Mesodermal cell (in vitro differentiated cells): ENCODE data around the gene TOR4A.

Experiments used
- H3K27ac ChIP-seq: 2 replicates; pipeline ENCODE4 v1.7.0; 2013; ENCODE audit warnings: mild to moderate bottlenecking, low read depth, low read length, moderate library complexity; ENCODE audit not compliant: severe bottlenecking
- H3K36me3 ChIP-seq: 2 replicates; pipeline ENCODE4 v1.7.1; 2013; ENCODE audit warnings: mild to moderate bottlenecking, low read length, moderate library complexity; ENCODE audit not compliant: control insufficient read depth, insufficient read depth
- H3K4me1 ChIP-seq: one replicate; pipeline ENCODE4 v1.7.1; 2013; ENCODE audit warnings: mild to moderate bottlenecking, low read length; ENCODE audit not compliant: insufficient read depth, control insufficient read depth, poor library complexity, severe bottlenecking
- H3K4me3 ChIP-seq: 2 replicates; pipeline ENCODE4 v1.7.0; 2013; ENCODE audit warnings: low read length, control low read depth, mild to moderate bottlenecking; ENCODE audit not compliant: insufficient read depth, poor library complexity, severe bottlenecking; ENCODE audit errors: extremely low read depth
- H3K9me3 ChIP-seq: 2 replicates; pipeline ENCODE4 v1.7.1; 2013; ENCODE audit warnings: mild to moderate bottlenecking, low read length, moderate library complexity; ENCODE audit not compliant: control insufficient read depth
- WGBS, 2 experiments: methylation state at CpG; one replicate each; pipeline ENCODE4 v1.1.5; 2013; ENCODE audit warnings: missing lambda C conversion rate in 2 of 2; ENCODE audit not compliant: insufficient coverage in 2 of 2; 5-methylcytosine and 5-hydroxymethylcytosine counted together

Gene TOR4A

DNA sequence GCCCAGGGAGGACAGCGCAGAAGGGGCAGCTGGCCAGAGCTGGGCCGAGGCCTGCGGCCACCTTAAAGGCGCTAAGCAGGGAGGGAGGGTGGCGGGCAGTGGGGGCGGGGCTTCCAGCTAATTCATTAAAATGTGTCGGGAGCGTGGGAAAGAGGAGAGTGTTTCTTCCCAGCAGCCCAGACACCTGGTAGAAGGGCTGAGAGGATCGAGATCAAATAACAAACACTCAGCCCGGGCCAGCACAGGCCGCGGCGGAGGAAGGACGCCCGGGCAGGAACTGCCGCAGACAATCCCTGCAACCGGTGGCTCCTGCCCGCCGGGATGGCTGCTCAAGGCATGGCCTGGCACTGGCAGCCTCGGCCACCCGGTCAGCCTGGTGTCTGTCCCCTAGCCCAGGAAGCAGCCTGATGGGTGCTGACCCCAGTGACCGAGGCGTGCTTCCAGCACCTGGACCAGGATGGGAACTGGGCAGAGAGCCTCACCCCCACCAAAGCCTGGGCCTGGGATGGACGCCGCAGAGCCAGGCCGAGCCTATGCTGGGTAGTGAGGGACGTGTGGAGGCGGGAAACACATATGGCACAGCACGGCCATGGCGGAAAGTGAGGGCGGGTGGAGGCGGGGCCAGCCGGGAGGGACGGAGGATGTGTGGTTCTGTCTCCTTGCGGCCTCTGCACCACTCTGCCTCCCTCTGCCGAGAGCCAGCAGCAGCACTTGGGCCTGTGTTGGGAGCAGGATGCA, 27.7 kb downstream of the TOR4A start:
- Histone ChIP-seq H3K27ac (peak overlapping the region; percentile 87), H3K9me3 (no peaks in the 10 kb centered on the region), H3K36me3 (no peaks in the 10 kb centered on the region), H3K4me1 (peaks cover 26% of the 10 kb centered on the region), H3K4me3 (no peak overlapping the region)
- 53 to 65% methylated on average over 26 to 33 of the region's 36 CpGs for WGBS, 2 experiments

DNA sequence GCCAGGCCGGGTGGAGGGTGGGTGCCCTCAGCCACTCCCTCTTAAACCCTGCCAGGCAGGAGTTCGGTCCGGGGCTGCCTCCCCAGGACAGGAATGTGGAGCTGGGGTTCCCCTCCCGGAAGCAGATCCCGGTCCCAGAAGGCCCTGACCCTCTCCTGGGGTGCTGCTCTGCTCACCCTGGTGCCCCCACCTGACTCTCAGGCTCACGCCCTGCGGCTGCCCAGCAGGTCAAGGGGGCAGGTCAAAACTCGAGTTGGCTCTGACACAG, 28.2 kb downstream of the TOR4A start:
- H3K4me1 ChIP-seq = peaks cover 23% of the 10 kb centered on the region
- no peaks in the 10 kb centered on the region for H3K36me3 ChIP-seq
- no peak overlapping the region for H3K4me3 ChIP-seq
- 68 to 79% methylated on average over 5 of the region's 8 CpGs for WGBS, 2 experiments
- H3K9me3 ChIP-seq = no peaks in the 10 kb centered on the region
- H3K27ac ChIP-seq = peak overlapping the region; percentile 49

DNA sequence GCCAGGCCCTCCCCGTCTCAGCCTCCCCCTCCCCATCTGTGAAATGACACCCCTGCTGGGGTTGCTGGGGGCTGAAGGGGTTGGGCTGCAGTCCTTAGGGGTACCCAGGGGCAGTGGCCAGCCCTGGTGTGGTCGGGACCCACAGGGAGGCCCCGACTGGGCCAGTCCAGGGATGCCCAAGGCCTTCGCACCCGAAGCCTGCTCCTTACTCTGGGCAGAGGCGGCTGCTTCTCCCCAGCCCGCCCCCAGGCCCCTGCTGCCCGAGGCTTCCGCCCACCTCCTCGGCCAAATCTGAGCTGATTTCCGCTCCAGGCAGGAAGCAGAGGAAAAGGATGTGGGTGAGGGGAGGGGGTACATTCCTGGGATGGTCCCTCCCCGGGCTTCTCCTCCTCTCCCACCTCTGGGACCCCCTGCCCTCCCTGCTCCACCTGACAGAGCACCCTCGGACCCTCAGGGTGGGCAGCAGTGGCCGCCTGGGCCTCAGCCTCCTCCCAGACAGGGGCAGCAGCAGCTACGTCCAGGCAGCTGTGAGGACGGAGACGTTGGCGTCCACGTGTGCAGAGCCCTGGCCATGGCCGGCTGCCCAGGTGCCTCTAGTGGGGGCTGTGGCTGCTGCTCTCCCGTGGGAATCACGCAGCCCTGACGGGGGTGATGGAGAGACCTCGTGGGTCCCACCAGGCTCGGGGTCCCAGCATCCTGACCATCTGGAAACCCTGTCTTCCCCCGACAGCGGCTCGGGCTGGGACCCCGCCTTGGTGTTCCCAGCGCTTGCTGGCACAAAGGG, 28.7 kb downstream of the TOR4A start:
- no peaks in the 10 kb centered on the region for H3K9me3 ChIP-seq
- H3K4me1 ChIP-seq = peaks cover 23% of the 10 kb centered on the region
- no peaks in the 10 kb centered on the region for H3K36me3 ChIP-seq
- WGBS, 2 experiments = 81 to 88% methylated on average over 18 to 25 of the region's 30 CpGs
- peak overlapping the region; percentile 49 for H3K27ac ChIP-seq
- no peak overlapping the region for H3K4me3 ChIP-seq

DNA sequence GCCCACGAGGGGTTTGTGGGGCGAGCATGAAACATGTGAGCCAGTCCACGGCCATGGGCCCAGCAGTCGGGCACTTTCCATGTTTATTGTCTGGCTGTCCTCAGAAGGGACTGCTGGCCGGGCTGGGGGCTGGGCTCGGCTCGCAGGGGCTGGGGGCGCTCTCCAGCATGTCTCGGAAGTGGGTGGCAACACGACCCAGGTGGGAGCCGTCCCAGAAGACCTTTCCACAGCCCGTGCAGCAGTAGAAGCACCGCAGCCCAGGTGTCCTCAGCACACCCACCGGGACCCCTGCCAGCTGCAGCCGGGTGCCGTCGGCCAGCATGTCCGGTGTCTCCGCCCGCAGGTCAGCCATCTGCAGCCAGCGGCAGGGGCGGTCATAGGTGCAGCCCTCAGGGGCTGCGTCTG, 29.3 kb downstream of the TOR4A start:
- 92 to 93% methylated on average over 23 of the region's 23 CpGs for WGBS, 2 experiments
- Histone ChIP-seq H3K4me1 (peaks cover 23% of the 10 kb centered on the region), H3K36me3 (no peaks in the 10 kb centered on the region), H3K4me3 (no peak overlapping the region), H3K27ac (no peak overlapping the region), H3K9me3 (no peaks in the 10 kb centered on the region)

DNA sequence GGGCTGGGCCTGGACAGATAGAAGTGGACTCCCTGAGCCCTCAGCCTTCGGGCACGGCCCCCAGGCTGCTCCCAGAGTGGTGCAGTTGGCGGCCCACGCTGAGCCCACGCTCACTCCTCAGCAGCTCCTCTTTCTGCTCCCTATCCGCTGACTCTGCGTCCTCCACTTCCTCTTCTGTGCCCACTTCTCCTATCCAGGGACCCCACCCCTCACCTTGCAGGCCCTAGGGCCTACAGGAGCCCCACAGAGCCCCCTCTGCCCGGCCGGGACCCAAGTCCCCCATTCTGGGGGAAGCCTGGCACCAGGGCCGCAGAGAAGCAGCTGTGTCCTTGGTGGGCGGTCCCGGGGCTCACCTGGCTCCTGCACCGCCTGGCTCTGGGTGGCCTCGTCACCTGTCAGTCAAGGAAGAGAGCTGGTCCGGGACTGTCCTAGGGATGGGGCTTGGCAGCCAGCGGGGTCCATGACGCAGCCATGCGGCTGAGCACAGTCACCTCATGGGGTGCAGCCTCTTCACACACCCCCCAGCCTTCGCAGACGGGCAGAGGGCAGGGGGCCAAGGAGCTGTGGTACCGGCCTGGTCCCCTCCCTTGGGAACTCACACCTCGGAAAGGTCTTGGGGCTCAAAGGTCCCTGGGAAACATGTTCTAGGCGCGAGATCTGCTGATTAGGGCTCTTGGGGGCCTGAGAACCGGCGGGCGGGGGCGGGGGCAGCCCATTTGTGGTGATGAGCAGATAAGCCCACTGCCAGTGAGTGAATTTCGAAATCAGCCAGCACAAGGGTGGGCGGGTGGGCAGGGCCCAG, 29.9 kb downstream of the TOR4A start:
- no peaks in the 10 kb centered on the region for H3K9me3 ChIP-seq
- no peaks in the 10 kb centered on the region for H3K36me3 ChIP-seq
- 86 to 89% methylated on average over 27 to 30 of the region's 30 CpGs for WGBS, 2 experiments
- H3K27ac ChIP-seq = no peak overlapping the region
- peaks cover 23% of the 10 kb centered on the region for H3K4me1 ChIP-seq
- H3K4me3 ChIP-seq = no peak overlapping the region

DNA sequence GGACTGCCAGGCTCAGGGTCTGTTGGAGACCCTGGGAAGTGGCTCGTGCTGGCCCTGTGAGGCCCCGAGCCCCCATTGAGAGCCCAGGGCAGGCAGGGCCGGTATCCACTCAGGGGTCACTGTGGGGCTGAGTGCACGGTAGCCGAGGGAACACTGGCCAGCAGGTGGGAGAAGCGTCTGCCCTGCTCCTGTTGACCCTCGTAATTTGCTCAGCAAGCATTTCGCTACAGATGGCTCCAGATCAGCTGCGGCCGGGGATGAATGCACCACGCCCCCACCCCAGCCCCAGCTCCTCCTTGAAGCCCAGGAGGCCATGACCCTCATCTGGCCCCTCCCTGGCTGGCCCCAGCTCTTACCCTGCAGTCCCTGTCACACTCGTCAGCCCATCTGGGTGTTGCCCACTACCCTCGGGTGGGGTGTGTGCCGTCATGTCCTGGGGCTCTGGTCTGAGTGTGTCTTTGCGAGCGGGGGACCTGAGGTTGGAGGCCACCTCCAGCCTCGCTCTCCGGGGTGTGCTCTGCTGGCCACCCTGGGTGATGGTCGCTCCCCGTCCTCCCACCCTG, 30.6 kb downstream of the TOR4A start:
- no peaks in the 10 kb centered on the region for H3K36me3 ChIP-seq
- WGBS, 2 experiments = 81 to 84% methylated on average over 19 to 20 of the region's 20 CpGs
- peaks cover 23% of the 10 kb centered on the region for H3K4me1 ChIP-seq
- no peaks in the 10 kb centered on the region for H3K9me3 ChIP-seq
- no peak overlapping the region for H3K4me3 ChIP-seq
- no peak overlapping the region for H3K27ac ChIP-seq

DNA sequence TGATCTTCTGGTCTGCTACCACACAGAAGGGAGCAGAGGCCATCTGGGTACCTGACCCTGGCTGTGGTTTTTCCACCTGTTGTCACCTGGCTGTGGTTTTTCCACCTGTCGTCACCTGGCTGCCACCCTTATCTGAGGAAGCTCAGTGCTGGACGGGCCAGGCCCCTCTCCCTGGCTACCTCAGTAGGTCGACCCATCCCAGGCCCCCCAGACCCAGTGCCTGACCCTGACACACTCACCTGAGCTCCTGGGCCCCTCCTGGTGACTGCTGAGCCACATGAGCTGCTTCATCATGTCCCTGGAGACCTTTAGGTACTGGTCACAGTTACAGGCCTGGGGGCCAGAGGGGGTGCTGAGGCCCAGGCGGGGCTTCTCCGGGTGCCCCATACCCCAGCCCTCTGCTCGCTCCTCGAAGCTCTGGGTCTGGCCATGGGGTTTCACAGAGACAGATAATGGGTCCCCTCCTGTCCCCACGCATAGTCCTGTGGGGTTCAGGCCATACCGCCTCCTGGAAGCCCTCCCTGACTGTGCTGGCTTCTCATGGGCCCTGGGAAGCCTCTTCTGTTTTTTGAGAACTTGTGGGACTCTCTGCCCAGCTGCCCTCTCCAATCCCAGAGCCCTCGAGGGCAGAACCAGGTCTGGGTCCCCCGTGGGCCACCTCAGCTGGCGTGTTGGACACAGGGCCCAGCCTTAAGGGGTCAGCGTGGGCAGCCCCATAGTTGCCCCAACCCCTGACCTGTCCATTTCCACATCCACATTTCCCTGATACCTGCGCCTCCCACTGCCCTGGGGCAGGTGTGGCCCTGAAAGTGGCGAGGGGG, 32.1 kb downstream of the TOR4A start:
- Histone ChIP-seq H3K9me3 (no peaks in the 10 kb centered on the region), H3K36me3 (no peaks in the 10 kb centered on the region), H3K4me1 (peaks cover 24% of the 10 kb centered on the region), H3K27ac (no peak overlapping the region), H3K4me3 (no peak overlapping the region)
- WGBS, 2 experiments = 90 to 95% methylated on average over 11 to 14 of the region's 15 CpGs

DNA sequence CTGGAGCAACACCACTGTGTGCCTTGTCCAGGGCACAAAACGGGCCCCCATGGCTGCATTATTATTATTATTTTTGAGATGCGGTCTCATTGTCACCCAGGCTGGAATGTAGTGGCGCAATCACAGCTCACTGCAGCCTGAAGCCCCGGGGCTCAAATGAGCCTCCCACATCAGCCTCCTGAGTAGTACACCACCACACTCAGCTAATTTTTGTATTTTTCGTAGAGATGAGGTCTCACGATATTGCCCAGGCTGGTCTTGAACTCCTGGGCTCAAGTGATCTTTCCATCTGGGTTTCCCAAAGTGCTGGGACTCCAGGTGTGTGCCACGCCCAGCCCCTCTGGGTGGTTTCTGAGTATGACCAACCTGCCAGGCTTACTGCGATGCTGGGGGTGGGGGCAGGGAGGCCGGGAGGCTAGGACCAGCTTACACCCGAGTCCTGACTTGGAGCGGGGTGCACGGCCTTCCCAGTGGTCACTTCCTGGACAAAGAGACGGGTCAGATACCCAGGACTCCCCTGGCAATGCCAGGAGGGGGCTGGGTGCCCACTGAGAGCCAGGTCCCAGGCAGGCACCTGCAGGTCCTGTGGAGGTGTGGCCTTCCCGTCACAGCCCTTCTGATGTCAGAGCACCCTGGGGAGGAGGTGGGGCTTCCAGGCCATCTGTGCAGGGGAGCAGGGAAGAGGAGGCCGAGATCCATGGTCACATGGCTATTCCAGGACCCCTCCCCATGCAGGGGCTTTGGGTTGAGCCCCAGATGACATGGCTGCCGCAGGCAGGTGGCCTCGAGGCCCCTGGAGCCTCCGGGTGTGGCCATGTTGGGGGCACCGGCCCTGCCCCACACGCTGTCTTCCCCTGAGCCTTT, 32.9 kb downstream of the TOR4A start:
- Histone ChIP-seq H3K27ac (no peak overlapping the region), H3K36me3 (no peaks in the 10 kb centered on the region), H3K9me3 (no peaks in the 10 kb centered on the region), H3K4me1 (peaks cover 23% of the 10 kb centered on the region), H3K4me3 (no peak overlapping the region)
- WGBS, 2 experiments = 87 to 92% methylated on average over 12 to 17 of the region's 20 CpGs

DNA sequence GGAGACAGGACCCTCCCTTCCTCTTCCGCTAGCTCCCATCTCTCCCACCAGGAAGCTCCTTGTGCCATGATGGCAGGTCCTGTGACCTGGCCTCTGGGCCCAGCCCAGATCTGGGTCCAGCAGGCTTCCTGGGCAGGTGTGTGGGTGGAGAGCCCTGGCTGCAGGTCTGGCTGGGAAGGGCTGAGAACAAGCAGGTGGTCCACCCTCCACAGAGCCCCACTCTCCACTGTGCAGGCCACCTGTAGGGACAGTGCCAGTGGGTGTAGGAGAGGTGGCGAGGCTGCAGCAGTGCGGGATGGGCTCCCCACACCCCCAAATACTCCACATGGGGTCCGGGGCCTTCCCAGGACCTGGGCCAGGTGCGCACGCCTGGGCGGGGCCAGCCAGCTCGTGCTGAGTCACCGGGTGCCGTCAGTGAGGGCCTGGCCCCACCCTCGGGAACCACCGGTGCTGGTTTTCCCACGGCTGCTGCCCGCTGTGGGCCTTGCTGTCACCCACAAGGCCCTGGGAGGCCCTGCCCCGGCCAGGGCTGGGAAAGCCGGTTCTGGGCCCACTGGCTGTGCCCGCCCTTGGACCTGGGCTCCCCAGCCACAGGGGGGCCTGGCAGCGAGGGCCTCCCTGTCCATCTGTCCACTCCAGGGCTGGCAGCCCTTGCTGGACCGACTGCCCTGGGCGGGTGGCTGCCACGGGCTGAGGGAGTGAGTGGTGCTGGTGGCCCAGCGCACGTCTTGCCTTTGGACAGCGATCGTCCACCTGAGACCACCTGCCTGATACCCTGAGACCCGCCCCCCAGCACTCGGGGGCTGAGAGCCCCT, 33.9 kb downstream of the TOR4A start:
- Histone ChIP-seq H3K9me3 (no peaks in the 10 kb centered on the region), H3K4me3 (no peak overlapping the region), H3K4me1 (peaks cover 18% of the 10 kb centered on the region), H3K36me3 (no peaks in the 10 kb centered on the region), H3K27ac (no peak overlapping the region)
- WGBS, 2 experiments = 93 to 94% methylated on average over 21 to 25 of the region's 27 CpGs
